SK-N-SH (cell line): ENCODE results near the gene CA5A.

Experiments used
- CTCF ChIP-seq: fragments of 200-600 bp; sonication (generic); IDR thresholded peaks from 2 replicates; pipeline ENCODE4 v1.6.1; 2017; ENCODE audit warnings: antibody characterized with exemption, mild to moderate bottlenecking, moderate library complexity
- RAD21 ChIP-seq: IDR thresholded peaks from 2 replicates; pipeline ENCODE4 v1.6.1; 2012; ENCODE audit warnings: mild to moderate bottlenecking, low read length
- REST ChIP-seq: IDR thresholded peaks from 2 replicates; pipeline ENCODE4 v1.6.1; 2012; ENCODE audit warnings: mild to moderate bottlenecking, low read depth, low read length, moderate library complexity
- TEAD4 ChIP-seq: IDR thresholded peaks from 2 replicates; pipeline ENCODE4 v1.4.0; 2012; ENCODE audit warnings: mild to moderate bottlenecking, borderline replicate concordance; ENCODE audit not compliant: insufficient read depth

DNA sequence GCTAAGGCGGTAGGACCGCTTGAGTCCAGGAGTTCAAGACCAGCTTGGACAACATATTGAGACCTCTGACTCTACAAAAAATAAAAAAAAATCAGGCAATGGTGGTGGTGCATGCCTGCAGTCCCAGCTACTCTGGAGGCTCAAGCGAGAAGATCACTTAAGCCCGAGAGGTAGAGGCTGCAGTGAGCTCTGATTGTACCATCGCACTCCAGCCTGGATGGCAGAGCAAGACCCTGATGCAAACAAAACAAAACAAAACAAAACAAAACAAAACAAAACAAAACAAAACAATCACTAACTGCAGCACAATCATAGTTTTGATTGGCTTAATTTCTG is 12.4 kb upstream of the CA5A start:
- no peak for TF ChIP-seq REST
- no peak for TF ChIP-seq RAD21
- TF ChIP-seq TEAD4, result no peak
- TF ChIP-seq CTCF, result no peak
